Measurements from ENCODE around the gene ACSL1.

ACSL1 gene

DNA sequence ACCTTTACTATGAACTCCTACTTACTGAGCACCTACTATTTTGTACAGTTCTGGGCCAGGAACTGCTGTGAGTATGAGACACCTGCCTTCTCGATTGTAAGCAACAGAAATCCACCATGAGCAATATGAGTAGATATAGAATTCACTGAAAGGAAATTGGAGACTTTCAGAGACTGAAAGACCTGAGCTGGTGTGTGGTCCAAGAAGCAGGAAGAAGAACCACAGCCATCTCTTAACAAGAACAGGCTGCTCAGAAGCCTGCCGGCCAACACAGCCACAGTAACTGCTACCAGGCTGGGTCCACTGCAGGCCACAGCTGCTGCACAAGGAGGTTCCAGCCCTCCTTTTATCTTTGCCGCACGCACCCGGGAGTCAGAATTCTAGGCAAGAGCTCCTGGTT is 10.8 kb upstream of the ACSL1 start:
- Histone ChIP-seq H3K4me3 (no peak overlapping the region), H3K36me3 (ENCODE audit: insufficient read depth, low read length) (no peaks in the 10 kb centered on the region), H3K9me3 (ENCODE audit: low read depth, low read length) (no peaks in the 10 kb centered on the region), H3K27ac (no peak overlapping the region), H3K9ac (ENCODE audit: insufficient read length) (no peak overlapping the region)
- TF ChIP-seq POLR2AphosphoS5 (IDR thresholded peaks at IDR 0.05; ENCODE audit: borderline replicate concordance, low read depth, low read length) (no peak), EZH2 (IDR thresholded peaks at IDR 0.05) (no peak), FOXP2 (optimal IDR thresholded peaks at IDR 0.05; ENCODE audit: control extremely low read depth, extremely low read length, insufficient read depth) (no peak)
- no peak for DNase-seq (ENCODE audit: low read depth, low spot score)

DNA sequence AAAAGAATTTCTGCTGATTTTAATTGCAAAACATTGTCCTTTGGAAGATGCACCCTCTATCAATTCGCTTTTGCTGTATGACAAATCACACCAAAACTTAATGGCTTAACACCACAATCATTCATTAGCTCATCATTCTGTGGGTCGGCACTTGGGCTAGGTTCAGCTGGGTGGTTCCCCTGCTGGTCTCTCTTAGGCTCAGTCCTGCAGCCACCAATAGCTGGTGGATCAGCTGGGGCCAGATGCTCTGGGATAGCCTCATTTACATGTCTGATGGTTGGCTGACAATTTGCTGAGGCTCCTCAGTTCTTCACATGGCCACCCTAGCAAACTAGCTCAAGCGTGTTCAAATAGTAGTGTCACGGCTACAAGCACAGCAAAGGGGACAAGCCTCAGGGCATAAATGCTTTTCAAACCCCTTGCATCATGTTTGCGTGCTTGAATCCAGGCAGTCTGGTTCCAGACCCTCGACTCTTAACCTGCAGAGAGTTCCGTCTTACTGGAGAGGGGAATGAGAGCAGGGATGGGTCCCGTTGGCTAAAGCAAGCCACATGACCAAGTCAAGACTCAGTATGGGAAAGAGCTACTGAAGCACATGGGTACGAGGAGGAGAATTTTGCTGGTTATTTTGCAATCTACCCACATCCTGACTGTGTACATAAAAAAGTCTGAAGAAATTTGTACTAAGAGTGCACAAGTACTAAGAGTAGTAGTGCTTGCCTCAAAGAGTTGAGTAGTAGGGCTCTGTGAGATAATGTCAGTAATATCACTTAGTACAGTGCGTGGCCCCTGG is 7.5 kb upstream of the ACSL1 start:
- Histone ChIP-seq H3K9ac (ENCODE audit: insufficient read length) (no peak overlapping the region), H3K4me3 (no peak overlapping the region), H3K27ac (no peak overlapping the region), H3K36me3 (ENCODE audit: insufficient read depth, low read length) (no peaks in the 10 kb centered on the region), H3K9me3 (ENCODE audit: low read depth, low read length) (no peaks in the 10 kb centered on the region)
- DNase-seq (ENCODE audit: low read depth, low spot score) = no peak
- TF ChIP-seq FOXP2 (optimal IDR thresholded peaks at IDR 0.05; ENCODE audit: control extremely low read depth, extremely low read length, insufficient read depth) (no peak), POLR2AphosphoS5 (IDR thresholded peaks at IDR 0.05; ENCODE audit: borderline replicate concordance, low read depth, low read length) (no peak), EZH2 (IDR thresholded peaks at IDR 0.05) (no peak)

DNA sequence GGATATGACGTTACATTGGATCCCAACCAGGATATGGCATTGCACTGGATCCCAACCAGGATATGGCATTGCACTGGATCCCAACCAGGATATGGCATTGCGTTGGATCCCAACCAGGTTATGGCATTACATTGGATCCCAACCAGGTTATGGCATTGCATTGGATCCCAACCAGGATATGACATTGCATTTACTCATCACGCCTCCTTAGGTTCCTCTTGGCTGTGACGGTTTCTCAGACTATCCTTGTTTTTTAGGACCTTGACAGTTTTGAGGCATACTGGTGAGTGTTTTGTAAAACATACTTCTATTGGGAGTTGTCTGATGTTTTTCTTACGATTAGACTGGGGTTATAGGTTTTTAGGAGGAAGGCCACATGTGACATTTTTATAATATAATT is 5.4 kb upstream of the ACSL1 start:
- Histone ChIP-seq H3K27ac (no peak overlapping the region), H3K36me3 (ENCODE audit: insufficient read depth, low read length) (no peaks in the 10 kb centered on the region), H3K4me3 (no peak overlapping the region), H3K9ac (ENCODE audit: insufficient read length) (no peak overlapping the region), H3K9me3 (ENCODE audit: low read depth, low read length) (no peaks in the 10 kb centered on the region)
- DNase-seq (ENCODE audit: low read depth, low spot score) = no peak
- TF ChIP-seq POLR2AphosphoS5 (IDR thresholded peaks at IDR 0.05; ENCODE audit: borderline replicate concordance, low read depth, low read length) (no peak), EZH2 (IDR thresholded peaks at IDR 0.05) (no peak)

DNA sequence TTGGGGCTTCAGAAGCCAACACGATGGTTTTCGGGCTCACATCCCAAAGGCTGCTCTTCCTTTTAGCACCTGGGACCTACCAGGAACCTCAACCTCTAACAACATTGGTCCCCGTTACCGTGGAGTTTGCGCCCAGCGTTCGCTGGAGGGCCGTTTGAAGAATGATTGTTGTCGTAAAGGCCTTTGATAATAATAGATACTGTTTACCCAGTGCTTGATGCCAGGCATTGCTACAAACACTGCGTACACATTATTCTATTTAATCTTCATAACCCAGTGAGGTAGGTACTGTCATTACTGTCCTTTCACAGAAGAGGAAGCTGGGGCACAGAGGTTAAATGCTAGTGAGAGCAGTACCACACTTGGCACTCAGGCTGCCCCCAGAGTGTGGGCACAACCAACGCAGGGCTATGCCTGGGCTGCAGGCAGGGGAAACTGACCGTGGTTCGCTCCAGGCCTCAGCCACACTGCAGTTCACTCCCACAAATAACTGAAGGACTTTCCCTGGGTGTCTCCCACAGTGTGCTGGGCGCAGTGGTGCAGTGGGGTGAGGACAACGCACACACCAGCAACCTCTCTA is 1.0 kb upstream of the ACSL1 start:
- peak overlapping the region; percentile 80 for H3K4me3 ChIP-seq
- no peak for TF ChIP-seq FOXP2 (optimal IDR thresholded peaks at IDR 0.05; ENCODE audit: control extremely low read depth, extremely low read length, insufficient read depth)
- no peak for TF ChIP-seq POLR2AphosphoS5 (IDR thresholded peaks at IDR 0.05; ENCODE audit: borderline replicate concordance, low read depth, low read length)
- TF ChIP-seq EZH2 (IDR thresholded peaks at IDR 0.05) = no peak
- no peak for DNase-seq (ENCODE audit: low read depth, low spot score)
- H3K27ac ChIP-seq = no peak overlapping the region
- no peaks in the 10 kb centered on the region for H3K36me3 ChIP-seq (ENCODE audit: insufficient read depth, low read length)
- no peaks in the 10 kb centered on the region for H3K9me3 ChIP-seq (ENCODE audit: low read depth, low read length)
- H3K9ac ChIP-seq (ENCODE audit: insufficient read length) = no peak overlapping the region

DNA sequence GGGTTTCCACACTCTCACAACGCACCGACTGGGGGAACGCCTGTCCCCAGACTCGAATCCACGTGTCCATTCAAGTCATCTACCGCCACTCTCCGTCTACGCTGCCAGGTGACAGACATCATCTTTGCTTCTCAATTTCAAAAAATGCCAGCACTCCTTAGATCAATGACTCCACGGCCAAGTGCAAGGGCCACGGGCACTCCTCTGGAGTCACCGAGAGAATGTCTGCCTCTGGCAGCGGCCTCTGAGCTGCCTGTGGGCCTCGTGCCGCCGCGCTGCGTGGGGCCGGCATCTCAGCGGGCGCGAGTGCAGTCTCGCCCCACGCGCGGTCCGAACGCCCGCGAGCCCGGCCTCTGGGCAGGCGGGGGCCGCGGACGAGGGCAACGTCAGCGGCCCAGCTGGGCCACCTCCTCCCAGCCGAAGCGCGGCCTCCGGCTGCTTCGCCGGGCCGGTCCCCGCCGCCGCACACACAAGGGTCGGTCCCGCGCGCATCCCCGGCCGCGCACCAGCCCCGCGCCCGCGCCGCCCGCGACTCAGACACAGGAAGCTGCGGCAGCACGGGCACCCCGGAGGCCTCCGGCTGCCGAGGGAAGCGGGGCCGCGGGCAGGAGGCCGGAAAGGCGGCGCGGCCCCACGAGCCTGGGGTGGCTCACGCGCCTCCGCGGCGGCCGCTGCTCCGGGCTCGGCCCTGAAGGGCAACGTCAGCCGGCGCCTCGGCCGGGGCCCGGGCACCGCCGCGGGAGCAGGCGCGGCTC is 450 bp downstream of the ACSL1 start:
- H3K27ac ChIP-seq = no peak overlapping the region
- peak overlapping the region; percentile 80 for H3K4me3 ChIP-seq
- no peak for DNase-seq (ENCODE audit: low read depth, low spot score)
- H3K9ac ChIP-seq (ENCODE audit: insufficient read length) = no peak overlapping the region
- H3K36me3 ChIP-seq (ENCODE audit: insufficient read depth, low read length) = no peaks in the 10 kb centered on the region
- H3K9me3 ChIP-seq (ENCODE audit: low read depth, low read length) = no peaks in the 10 kb centered on the region
- TF ChIP-seq FOXP2 (optimal IDR thresholded peaks at IDR 0.05; ENCODE audit: control extremely low read depth, extremely low read length, insufficient read depth) (no peak), POLR2AphosphoS5 (IDR thresholded peaks at IDR 0.05; ENCODE audit: borderline replicate concordance, low read depth, low read length) (no peak), EZH2 (IDR thresholded peaks at IDR 0.05) (no peak)

DNA sequence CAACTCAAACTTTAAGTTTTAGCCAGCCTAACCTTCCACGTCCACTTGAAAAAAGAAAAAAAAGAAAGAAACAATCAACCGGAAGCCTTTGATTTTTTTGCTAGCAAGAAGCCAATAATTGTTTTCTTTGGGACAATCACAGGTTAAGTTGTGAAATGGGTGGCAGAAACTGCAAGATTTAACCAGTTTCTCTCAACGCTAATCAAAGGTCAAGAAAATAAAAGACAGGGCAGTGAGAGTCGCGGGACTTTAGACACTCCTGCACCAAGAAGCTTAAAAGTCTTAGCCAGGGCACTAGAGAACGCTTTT is 1.0 kb downstream of the ACSL1 start:
- no peak for DNase-seq (ENCODE audit: low read depth, low spot score)
- Histone ChIP-seq H3K9ac (ENCODE audit: insufficient read length) (no peak overlapping the region), H3K36me3 (ENCODE audit: insufficient read depth, low read length) (no peaks in the 10 kb centered on the region), H3K4me3 (peak overlapping the region; percentile 80; the same call in 1 of the 2 replicates), H3K27ac (no peak overlapping the region), H3K9me3 (ENCODE audit: low read depth, low read length) (no peaks in the 10 kb centered on the region)
- TF ChIP-seq EZH2 (IDR thresholded peaks at IDR 0.05) (no peak), POLR2AphosphoS5 (IDR thresholded peaks at IDR 0.05; ENCODE audit: borderline replicate concordance, low read depth, low read length) (no peak), FOXP2 (optimal IDR thresholded peaks at IDR 0.05; ENCODE audit: control extremely low read depth, extremely low read length, insufficient read depth) (no peak)

DNA sequence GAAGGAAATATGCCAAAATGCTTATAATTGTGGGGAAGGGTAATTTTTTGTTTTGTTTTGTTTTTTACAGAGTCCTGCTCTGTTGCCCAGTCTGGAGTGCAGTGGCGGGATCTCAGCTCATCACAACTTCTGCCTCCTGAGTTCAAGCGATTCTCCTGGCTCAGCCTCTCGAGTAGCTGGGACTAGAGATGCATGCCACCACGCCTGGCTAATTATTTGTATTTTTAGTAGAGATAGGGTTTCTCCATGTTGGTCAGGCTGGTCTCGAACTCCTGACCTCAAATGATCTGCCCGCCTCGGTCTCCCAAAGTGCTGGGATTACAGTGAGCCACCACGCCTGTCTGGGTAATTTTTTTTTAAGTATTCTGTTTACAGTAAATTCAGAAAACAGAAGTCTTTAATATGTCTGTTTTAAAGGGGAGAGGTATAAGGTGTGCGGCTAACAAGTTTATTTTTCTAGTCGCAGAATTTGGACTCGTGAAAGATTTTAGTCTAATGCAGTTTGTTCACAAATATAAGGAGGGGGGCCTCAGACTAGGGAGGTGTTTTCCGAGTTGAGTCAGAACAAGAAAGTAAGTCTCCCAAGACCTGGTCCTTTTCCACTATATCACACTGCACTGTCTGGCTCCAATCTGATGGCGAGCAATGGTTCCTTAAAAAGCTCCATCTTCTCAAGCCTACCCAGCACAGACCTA is 1.5 kb downstream of the ACSL1 start:
- peak overlapping the region; percentile 80; the same call in 1 of the 2 replicates for H3K4me3 ChIP-seq
- DNase-seq (ENCODE audit: low read depth, low spot score) = no peak
- no peaks in the 10 kb centered on the region for H3K36me3 ChIP-seq (ENCODE audit: insufficient read depth, low read length)
- TF ChIP-seq EZH2 (IDR thresholded peaks at IDR 0.05) (no peak), POLR2AphosphoS5 (IDR thresholded peaks at IDR 0.05; ENCODE audit: borderline replicate concordance, low read depth, low read length) (no peak), FOXP2 (optimal IDR thresholded peaks at IDR 0.05; ENCODE audit: control extremely low read depth, extremely low read length, insufficient read depth) (no peak)
- no peaks in the 10 kb centered on the region for H3K9me3 ChIP-seq (ENCODE audit: low read depth, low read length)
- H3K27ac ChIP-seq = no peak overlapping the region
- no peak overlapping the region for H3K9ac ChIP-seq (ENCODE audit: insufficient read length)

DNA sequence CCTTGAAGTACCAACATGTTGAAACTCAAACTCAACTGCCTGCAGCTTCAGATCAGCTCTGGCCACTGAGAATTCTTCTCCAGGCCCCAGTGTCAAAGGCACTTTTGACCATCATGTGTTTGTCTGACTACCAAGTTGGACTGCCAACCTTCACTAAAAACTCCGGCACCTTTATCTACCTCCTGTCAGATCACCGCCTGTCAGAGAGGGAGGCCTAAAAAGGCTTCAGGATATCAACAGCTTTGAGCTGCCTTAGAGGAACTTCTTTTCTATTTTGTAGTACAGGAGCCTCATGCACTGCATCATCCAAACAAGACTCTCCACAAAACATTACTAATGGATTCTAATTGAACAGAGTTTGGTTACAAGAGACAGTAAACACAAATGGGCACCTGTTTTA is 2.8 kb downstream of the ACSL1 start:
- no peak overlapping the region for H3K4me3 ChIP-seq
- no peak overlapping the region for H3K27ac ChIP-seq
- no peaks in the 10 kb centered on the region for H3K9me3 ChIP-seq (ENCODE audit: low read depth, low read length)
- no peaks in the 10 kb centered on the region for H3K36me3 ChIP-seq (ENCODE audit: insufficient read depth, low read length)
- H3K9ac ChIP-seq (ENCODE audit: insufficient read length) = no peak overlapping the region
- no peak for TF ChIP-seq FOXP2 (optimal IDR thresholded peaks at IDR 0.05; ENCODE audit: control extremely low read depth, extremely low read length, insufficient read depth)
- no peak for TF ChIP-seq EZH2 (IDR thresholded peaks at IDR 0.05)
- no peak for DNase-seq (ENCODE audit: low read depth, low spot score)
